ENCODE results near the gene B3GALT2.

The B3GALT2 gene

DNA sequence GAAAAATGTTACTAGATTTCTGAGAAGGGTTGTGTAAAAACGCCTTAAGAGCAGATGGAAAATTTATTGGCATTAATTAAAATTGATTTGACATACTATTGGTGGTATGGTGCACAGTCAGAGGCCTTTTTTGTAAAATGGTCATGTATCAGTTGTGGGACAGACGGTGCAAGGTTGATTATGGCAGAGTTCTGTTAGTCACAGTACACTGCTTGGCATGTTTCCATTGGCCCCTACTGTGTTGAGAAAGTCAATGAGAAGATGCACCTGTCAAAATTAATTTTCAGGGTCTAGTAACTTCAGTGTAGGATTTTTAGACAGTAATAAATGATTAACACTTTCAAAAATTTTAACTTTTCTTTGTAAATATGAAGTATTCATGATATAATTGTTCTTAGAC, 4.4 kb downstream of the B3GALT2 start:
- DNase-seq: no peak

- no peak for DNase-seq
Observed at GRCh38 chr1:193181536-193181935, 4.9 kb downstream of the B3GALT2 start.

DNA sequence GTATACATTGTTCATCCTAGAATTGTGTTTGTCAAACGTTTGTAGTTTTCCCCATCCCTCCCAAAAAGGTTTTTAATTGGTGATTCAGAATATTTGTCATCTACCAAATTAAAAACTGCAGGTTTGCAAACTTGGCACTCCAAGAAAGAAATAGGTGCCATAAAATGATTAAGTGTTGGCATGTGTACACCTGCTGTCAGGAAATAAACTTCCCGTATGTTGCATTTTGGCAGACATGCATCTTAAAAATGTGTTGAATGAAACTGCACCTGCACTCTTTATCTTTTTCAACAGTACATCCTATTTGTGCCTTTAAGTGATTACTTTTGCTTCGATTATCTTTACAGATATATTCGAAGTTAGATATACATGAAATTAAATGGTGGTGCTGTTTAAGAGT, 7.3 kb downstream of the B3GALT2 start:
- DNase-seq: no peak

DNA sequence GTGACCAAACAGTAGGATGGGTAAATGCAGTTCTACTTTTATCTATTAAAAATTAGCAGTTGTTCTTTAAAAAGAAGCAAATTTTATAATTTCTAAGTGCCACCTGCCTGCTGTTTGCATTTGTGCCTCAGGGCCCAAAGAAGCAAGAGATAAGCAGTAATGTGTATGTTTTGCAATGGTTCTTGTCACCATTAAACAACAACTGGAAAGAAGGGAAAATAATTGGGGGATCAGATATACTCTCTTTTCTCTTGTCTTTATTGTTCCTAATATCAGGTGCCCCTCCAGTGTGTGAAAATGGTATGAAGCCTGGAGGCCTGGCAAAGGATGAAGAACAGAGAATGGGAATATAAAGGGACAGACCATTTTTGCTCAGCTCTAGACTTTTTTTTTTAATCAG, 9.6 kb downstream of the B3GALT2 start:
- DNase-seq: no peak

- DNase-seq: no peak
Observed at GRCh38 chr1:193176113-193176512, 10.3 kb downstream of the B3GALT2 start.

DNA sequence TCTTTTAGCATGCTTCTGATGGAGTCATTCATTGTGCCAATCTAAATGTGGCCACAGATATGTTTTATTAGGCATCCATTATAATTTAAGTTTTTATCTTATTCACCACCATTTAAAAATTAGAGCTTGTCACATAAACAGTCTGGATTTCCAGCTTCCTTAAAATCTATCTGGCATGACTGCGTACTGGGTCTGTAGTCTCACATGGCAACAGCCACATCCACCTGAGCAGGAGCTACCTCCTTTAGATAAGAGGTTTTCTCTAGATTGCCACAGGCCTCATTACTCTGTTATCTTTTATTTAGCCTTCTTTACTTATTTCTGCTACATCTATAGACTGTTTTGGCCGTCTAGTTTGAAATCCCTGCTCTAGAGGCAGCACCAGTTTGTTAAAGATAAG, 29.1 kb downstream of the B3GALT2 start:
- DNase-seq: no peak

DNA sequence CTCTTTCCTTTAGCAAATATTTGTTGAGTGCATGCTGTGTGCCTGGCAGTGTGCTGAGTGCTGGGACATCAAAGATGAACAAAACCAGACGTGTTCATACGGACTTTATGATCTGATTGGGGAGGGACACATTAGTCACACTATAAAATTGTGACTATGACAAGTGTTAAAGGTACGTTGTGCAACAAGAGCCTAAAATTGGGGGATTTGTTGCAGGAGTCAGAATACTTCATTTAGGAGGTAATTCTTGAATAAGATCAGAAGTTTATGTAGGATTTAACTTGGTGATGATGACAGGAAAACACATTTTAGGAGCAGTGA, 29.6 kb downstream of the B3GALT2 start:
- DNase-seq: no peak

DNA sequence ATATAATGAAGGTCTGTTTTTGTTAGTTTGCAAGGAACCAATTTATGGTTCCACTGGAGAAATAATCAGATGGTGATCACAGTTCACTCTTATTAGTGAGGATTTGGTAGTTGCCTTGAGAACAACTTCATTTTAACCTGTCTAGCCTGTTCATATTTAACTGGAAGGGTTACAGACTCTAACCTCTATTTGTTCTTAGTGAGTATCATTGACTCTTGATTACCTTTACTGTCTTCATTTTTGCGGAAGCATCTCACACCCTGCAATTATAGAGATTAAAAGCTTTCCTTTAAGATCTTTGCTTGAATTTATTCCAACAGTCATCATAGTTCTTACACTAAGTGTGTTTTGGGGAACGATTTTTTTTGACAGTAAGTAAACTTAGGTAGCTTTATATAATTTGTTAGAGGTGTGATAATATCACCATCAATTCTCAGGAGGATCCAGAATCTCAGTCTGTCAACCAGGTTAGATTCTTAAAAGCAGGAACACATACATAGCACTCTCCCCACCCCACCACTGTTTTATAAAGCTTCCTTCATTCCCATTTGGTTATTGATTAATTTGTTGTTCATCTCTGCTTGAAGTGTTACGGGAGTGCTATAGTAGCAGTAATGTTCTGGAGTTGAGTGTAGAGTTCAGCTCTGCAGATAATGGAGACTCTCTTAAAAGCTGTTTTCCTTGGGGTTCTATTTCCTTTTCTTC, 30.1 kb downstream of the B3GALT2 start:
- DNase-seq: no peak

GRCh38 chr1:193144999-193145398, 41.4 kb downstream of the B3GALT2 start:
- no peak for DNase-seq

GRCh38 chr1:193144361-193144938, 42.0 kb downstream of the B3GALT2 start:
- DNase-seq: no peak

DNA sequence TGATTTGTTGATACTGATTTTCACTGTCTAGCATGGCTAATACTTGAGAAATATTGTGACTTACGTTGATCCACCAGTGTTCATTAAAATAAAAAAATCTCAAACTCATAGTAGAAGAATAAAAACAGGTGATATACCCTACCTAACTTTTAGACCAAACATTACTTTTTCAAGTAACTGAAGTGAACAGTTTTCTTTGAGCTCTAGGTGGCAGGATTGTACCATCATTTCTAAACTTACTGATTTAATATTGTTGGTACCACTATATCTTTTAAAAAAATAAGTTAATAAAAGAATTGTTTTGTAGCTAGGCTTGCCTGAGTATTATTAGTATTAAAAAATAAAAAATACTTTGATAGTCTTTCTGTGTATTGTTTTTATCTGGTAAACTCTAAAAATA, 43.1 kb downstream of the B3GALT2 start:
- no peak for DNase-seq

- DNase-seq: no peak
Observed at GRCh38 chr1:193142409-193142808, 44.0 kb downstream of the B3GALT2 start.

- DNase-seq: no peak
Observed at GRCh38 chr1:193141804-193142203, 44.6 kb downstream of the B3GALT2 start.

- no peak for DNase-seq
Observed at GRCh38 chr1:193140254-193140653, 46.2 kb downstream of the B3GALT2 start.

DNA sequence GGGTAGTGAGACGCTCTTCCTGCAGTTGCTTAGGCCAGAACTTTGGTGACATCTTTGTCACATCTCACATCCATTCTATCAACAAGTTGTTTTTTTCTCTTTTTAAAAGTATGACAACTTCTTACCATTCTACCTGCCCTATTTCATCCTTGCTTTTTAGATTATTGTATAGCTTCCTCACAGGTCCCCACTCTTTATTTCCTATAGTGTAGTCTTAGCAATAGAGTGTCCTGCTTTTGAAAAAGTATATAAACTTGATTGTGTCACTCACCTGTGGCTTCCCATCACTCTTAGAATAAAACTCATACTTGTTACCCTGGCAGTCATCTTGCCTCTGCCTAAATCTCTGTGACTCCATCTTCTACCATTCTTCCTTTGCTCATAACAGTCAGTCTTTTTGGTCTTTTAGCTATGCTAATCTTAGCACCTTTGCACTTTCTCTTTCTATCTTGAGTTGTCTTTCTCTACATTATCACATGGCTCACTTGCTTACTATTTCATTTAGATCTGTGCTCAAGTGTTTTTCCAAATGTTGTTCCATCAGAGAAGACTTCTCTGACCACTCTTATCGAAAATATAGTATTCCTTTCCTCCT, 55.0 kb downstream of the B3GALT2 start:
- no peak for DNase-seq

Data from NCI-H187 treated with DMSO at 0.1 percent for 48 hours (cell line).